ENCODE measurements around the gene AIRE. TPM values are rescaled to one million over a fixed set of nuclear protein-coding genes. Genes with fewer than 3 reads are reported as not detected.

The AIRE gene
- total RNA-seq, 1 experiment from 2014 or later: 0.17 TPM

DNA sequence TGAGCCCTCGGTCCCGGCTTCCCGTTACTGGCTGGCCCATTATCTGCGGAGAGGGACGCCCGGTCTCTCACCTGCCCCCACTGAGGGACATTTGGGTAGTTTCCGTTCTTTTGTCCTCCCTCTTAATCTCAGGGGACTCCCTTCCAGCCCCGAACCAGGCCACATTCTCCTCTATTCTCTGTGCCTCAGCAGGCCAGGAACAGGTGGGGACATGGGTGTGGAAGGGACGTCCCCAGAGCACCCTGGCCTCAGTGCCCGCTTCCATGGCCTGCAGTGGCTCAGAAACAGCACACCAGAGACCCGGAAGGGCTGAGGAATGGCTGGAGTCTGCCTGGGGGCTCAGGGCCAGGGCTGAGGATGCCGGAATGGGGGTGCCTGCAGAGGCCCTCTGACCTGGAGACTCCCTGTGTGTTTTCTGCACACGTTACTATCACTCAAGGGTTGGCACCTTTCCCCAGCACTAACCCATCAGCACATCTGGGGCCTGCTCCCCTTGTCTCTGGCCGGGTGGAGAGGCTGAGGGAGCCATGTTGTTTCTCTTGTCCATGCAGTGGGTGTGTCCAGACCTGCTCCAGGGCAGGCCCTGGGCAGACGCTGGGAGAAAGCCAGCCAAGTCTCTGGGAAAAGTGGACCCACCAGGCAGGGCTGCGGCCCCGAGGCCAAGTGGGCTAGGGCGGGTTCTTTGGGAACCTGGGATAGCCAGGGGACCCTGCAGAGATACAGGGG, 14.0 kb upstream of the AIRE start:
- Histone ChIP-seq H2AFZ (ENCODE audit: low read length) (no peak overlapping the region), H4K5ac (ENCODE audit: insufficient read length, low read depth, low read length) (no peak overlapping the region), H2BK120ac (ENCODE audit: low read depth, low read length, poor library complexity, severe bottlenecking) (no peak overlapping the region), H4K20me1 (ENCODE audit: control insufficient read depth, insufficient read depth, insufficient read length) (no peaks in the 10 kb centered on the region), H3K27me3 (ENCODE audit: insufficient read depth, low read length) (no peaks in the 10 kb centered on the region), H3K4ac (ENCODE audit: low read depth, low read length) (no peak overlapping the region), H3K14ac (ENCODE audit: insufficient read depth, low read length) (no peak overlapping the region), H3K56ac (ENCODE audit: insufficient read length, low read depth, low read length) (no peak overlapping the region), H3K79me2 (ENCODE audit: insufficient read depth, low read length) (no peaks in the 10 kb centered on the region), H2BK5ac (ENCODE audit: insufficient read length, low read length) (no peak overlapping the region), H4K91ac (ENCODE audit: insufficient read length, low read depth, low read length) (no peak overlapping the region), H4K8ac (replicated peaks; ENCODE audit: insufficient read length, low read depth, low read length) (no peak overlapping the region), H3K9ac (ENCODE audit: extremely low read depth, insufficient read length, low read length) (no peak overlapping the region), H2AK5ac (ENCODE audit: insufficient read length, low read length) (no peak overlapping the region), H2BK20ac (ENCODE audit: low read depth, low read length, poor library complexity, severe bottlenecking) (no peak overlapping the region), H2BK15ac (ENCODE audit: low read depth, low read length) (no peak overlapping the region), H3K18ac (ENCODE audit: insufficient read length, low read depth, low read length) (no peak overlapping the region), H2BK12ac (ENCODE audit: insufficient read length, low read depth, low read length) (no peak overlapping the region), H3K27ac (ENCODE audit: insufficient read length, low read depth, low read length) (no peak overlapping the region), H3K9me3 (ENCODE audit: control insufficient read depth, low read depth, low read length) (no peaks in the 10 kb centered on the region), H3T11ph (ENCODE audit: low read length) (no peak overlapping the region), H3K23me2 (ENCODE audit: insufficient read length, low read depth, low read length, poor library complexity, severe bottlenecking) (no peaks in the 10 kb centered on the region), H3K4me1 (ENCODE audit: insufficient read depth, low read length) (no peaks in the 10 kb centered on the region), H3K4me2 (ENCODE audit: insufficient read depth, insufficient read length, low read length) (no peak overlapping the region), H3K79me1 (ENCODE audit: insufficient read depth, low read depth, low read length, poor library complexity, severe bottlenecking) (no peaks in the 10 kb centered on the region), H3K23ac (ENCODE audit: insufficient read length, low read depth, low read length) (no peak overlapping the region)
- Mint-ChIP-seq H3K4me3 (no peak overlapping the region), H3K9me3 (no peaks in the 10 kb centered on the region; a peak in 1 of 5 replicates), H3K36me3 (ENCODE audit: insufficient read depth in 1 of 3, low read depth in 3 of 3) (no peaks in the 10 kb centered on the region), H3K27ac (no peak overlapping the region), H3K27me3 (ENCODE audit: low read depth) (peaks cover 8% of the 10 kb centered on the region), H3K4me1 (peaks cover 0 to 3% of the 10 kb centered on the region in 2 experiments; a peak in 1 of 4 replicates)
- DNase-seq: no peak
- no CpG with 5 or more reads among the region's 18 CpGs for WGBS (ENCODE audit: extremely low coverage, insufficient read length, low lambda C conversion rate)
- no peak for TF ChIP-seq CTCF (conservative IDR thresholded peaks at IDR 0.05)
